ENCODE data around the gene MAMDC4. TPM values are rescaled to one million over a fixed set of nuclear protein-coding genes. Genes with fewer than 3 reads are reported as not detected.
"Not testable (repeated sequence)": the region's sequence is repeated elsewhere in the genome, so short reads cannot be mapped to it uniquely, and the experiment has no call there.

Gene MAMDC4
- total RNA-seq, 1 donor from 2014 or later = 7.7 TPM

DNA sequence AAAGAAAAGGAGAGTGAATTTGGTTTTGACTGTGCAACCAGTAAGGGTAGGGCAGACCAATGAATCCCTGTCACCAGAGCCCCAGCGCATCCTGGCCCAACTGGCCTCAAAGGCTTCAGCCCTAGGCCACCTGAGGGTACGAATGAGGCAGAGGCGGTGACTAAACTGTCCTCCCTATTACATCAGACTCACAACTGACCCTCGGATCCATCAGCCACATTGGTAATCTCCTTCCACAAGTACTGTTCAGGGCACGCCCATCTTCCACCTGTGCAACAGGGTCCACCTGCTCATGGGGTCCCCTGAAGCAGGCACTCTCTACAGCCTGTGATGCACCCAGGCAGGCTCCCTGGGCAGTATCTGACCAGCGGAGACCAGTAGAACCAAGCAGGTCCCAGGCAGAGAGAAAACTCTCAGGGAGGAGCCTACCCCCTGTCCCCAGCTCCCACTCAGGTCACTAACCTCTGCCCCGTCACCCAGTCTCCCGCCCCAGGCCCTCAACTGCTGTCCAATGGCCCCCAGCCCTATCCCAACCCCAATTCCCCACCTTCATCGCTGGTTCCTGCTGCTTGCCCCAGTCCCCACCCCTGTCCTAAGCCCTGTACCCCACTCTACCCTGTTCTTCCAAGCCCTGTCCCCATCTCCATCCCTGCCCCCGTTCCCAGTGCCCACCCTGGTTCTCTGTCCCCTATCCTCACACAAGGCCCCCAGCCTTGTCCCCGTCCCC lies 13.1 kb downstream of the MAMDC4 start:
- no peaks in the 10 kb centered on the region for H3K9me3 Mint-ChIP-seq (ENCODE audit: low read depth)
- H3K27ac Mint-ChIP-seq (ENCODE audit: unreplicated experiment) = peak overlapping the region; percentile 74
- H3K4me3 Mint-ChIP-seq (ENCODE audit: unreplicated experiment) = peak overlapping the region; percentile 79
- H3K4me1 Mint-ChIP-seq (ENCODE audit: low read depth) = peaks cover 14% of the 10 kb centered on the region
- TF ChIP-seq, protein P1, sequence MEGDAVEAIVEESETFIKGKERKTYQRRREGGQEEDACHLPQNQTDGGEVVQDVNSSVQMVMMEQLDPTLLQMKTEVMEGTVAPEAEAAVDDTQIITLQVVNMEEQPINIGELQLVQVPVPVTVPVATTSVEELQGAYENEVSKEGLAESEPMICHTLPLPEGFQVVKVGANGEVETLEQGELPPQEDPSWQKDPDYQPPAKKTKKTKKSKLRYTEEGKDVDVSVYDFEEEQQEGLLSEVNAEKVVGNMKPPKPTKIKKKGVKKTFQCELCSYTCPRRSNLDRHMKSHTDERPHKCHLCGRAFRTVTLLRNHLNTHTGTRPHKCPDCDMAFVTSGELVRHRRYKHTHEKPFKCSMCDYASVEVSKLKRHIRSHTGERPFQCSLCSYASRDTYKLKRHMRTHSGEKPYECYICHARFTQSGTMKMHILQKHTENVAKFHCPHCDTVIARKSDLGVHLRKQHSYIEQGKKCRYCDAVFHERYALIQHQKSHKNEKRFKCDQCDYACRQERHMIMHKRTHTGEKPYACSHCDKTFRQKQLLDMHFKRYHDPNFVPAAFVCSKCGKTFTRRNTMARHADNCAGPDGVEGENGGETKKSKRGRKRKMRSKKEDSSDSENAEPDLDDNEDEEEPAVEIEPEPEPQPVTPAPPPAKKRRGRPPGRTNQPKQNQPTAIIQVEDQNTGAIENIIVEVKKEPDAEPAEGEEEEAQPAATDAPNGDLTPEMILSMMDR (IDR thresholded peaks at IDR 0.05) = no peak
- no peaks in the 10 kb centered on the region for H3K27me3 Mint-ChIP-seq (ENCODE audit: low read depth)
- no peak for DNase-seq (ENCODE audit: low spot score)
- peaks cover 6% of the 10 kb centered on the region for H3K36me3 Mint-ChIP-seq (ENCODE audit: low read depth)

DNA sequence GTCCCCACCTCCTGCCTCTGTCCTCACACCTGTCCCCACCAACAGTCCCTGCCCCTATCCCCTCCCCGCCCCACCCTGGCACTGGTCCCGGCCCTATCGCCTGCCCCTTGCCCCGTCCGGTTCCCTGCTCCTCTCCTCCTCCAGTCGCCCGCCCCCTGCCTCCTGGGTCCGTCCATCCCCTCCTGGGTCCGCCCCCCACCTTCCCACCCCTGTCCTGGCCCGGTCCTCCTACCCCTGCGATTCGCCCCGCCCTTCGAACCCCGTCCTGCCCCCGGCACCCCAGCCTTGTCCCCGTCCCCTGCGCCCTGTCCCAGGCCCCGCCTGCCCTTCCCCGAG lies 13.6 kb downstream of the MAMDC4 start:
- H3K27ac Mint-ChIP-seq (ENCODE audit: unreplicated experiment) = peak overlapping the region; percentile 74
- peak overlapping the region; percentile 79 for H3K4me3 Mint-ChIP-seq (ENCODE audit: unreplicated experiment)
- H3K4me1 Mint-ChIP-seq (ENCODE audit: low read depth) = peaks cover 11% of the 10 kb centered on the region
- no peak for DNase-seq (ENCODE audit: low spot score)
- TF ChIP-seq, protein P1 (IDR thresholded peaks at IDR 0.05) = no peak
- H3K27me3 Mint-ChIP-seq (ENCODE audit: low read depth) = no peaks in the 10 kb centered on the region
- H3K9me3 Mint-ChIP-seq (ENCODE audit: low read depth) = no peaks in the 10 kb centered on the region
- H3K36me3 Mint-ChIP-seq (ENCODE audit: low read depth) = peaks cover 6% of the 10 kb centered on the region

DNA sequence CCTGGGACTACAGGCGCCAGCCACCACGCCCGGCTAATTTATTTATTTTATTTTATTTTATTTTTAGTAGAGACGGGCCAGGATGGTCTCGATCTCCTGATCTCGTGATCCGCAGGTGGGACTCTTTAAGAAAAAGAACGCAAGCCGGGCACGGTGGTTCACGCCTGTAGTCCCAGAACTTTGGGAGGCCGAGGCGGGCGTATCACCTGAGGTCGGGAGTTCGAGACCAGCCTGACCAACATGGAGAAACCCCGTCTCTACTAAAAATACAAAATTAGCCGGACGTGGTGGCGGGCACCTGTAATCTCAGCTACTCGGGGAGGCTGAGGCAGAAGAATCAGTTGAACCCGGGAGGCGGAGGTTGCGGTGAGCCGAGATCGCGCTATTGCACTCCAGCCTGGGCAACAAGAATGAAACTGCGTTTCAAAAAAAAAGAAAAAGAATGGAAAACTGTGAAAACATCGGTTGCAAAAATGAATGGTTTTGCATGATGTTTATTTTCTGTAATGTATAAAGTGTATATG lies 14.8 kb downstream of the MAMDC4 start:
- Mint-ChIP-seq H3K4me3 (ENCODE audit: unreplicated experiment) (peak overlapping the region; percentile 65), H3K27ac (ENCODE audit: unreplicated experiment) (peak overlapping the region; percentile 63), H3K4me1 (ENCODE audit: low read depth) (peaks cover 11% of the 10 kb centered on the region)
- not testable (repeated sequence) for H3K36me3 Mint-ChIP-seq (ENCODE audit: low read depth); DNase-seq (ENCODE audit: low spot score); H3K9me3 Mint-ChIP-seq (ENCODE audit: low read depth); H3K27me3 Mint-ChIP-seq (ENCODE audit: low read depth)

DNA sequence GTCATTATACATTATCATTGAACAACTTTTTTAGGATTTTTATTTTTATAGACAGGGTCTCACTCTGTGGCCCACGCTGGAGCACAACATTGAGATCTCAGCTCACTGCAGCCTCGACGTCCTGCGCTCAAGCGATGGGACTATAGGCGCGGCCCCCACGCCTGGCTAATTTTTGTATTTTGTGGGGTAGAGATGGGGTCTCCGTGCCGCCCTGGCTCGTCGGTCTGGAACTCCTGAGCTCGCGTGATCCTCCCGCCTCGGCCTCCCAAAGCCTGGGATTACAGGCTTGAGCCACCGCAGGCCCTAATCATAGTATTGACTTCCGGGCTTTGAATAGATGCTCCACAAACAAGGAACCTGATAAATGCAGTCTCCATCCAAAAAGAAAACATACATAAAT lies 15.3 kb downstream of the MAMDC4 start:
- no peak for DNase-seq (ENCODE audit: low spot score)
- no peaks in the 10 kb centered on the region for H3K9me3 Mint-ChIP-seq (ENCODE audit: low read depth)
- no peaks in the 10 kb centered on the region for H3K27me3 Mint-ChIP-seq (ENCODE audit: low read depth)
- TF ChIP-seq, protein P1 (IDR thresholded peaks at IDR 0.05) = no peak
- H3K4me1 Mint-ChIP-seq (ENCODE audit: low read depth) = peaks cover 11% of the 10 kb centered on the region
- no peak overlapping the region for H3K27ac Mint-ChIP-seq (ENCODE audit: unreplicated experiment)
- H3K4me3 Mint-ChIP-seq (ENCODE audit: unreplicated experiment) = peak overlapping the region; percentile 41
- peaks cover 5% of the 10 kb centered on the region for H3K36me3 Mint-ChIP-seq (ENCODE audit: low read depth)

DNA sequence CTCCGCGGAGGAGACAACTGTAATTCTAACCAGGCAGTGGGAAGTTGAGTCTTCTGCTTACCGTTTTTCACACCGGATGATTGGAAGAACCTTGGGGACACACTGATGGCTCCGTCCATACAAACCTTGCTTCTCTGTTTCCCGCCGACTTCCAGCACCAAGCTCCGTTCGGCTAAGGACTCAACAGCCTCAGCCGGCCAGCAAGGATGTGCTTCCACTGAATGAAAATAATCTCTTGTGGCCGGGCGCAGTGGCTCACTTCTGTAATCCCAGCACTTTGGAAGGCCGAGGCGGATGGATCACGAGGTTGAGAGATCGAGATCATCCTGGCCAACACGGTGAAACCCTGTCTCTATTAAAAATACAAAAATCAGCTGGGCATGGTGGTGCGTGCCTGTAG lies 15.8 kb downstream of the MAMDC4 start:
- Mint-ChIP-seq H3K27me3 (ENCODE audit: low read depth) (no peaks in the 10 kb centered on the region), H3K4me3 (ENCODE audit: unreplicated experiment) (peak overlapping the region; percentile 41), H3K27ac (ENCODE audit: unreplicated experiment) (no peak overlapping the region), H3K36me3 (ENCODE audit: low read depth) (peaks cover 5% of the 10 kb centered on the region), H3K9me3 (ENCODE audit: low read depth) (peaks cover 2% of the 10 kb centered on the region), H3K4me1 (ENCODE audit: low read depth) (peaks cover 11% of the 10 kb centered on the region)
- no peak for DNase-seq (ENCODE audit: low spot score)
- TF ChIP-seq, protein P1 (IDR thresholded peaks at IDR 0.05) = no peak

DNA sequence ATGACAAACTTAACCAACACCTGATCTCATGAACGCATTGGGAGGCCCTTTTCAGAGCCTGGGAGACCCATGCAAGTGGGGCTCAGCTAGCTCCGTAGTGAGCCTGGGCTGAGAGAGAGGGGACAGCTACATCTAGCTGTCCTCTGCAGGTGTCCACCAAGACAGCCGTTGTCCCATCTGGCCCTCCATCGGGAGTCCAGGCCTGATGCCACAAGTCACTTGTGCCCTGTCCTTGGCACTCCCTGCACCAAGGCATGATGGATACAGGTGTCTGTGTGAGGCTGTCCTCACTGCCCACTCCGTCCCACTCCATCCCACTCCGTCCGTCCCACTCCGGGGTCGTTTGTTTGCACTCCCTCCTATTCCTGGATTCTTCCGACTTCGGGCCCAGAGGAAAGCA lies 16.5 kb downstream of the MAMDC4 start:
- no peak overlapping the region for H3K4me3 Mint-ChIP-seq (ENCODE audit: unreplicated experiment)
- no peaks in the 10 kb centered on the region for H3K27me3 Mint-ChIP-seq (ENCODE audit: low read depth)
- TF ChIP-seq, protein P1 (IDR thresholded peaks at IDR 0.05) = no peak
- no peak overlapping the region for H3K27ac Mint-ChIP-seq (ENCODE audit: unreplicated experiment)
- peaks cover 10% of the 10 kb centered on the region for H3K4me1 Mint-ChIP-seq (ENCODE audit: low read depth)
- DNase-seq (ENCODE audit: low spot score) = no peak
- peaks cover 3% of the 10 kb centered on the region for H3K36me3 Mint-ChIP-seq (ENCODE audit: low read depth)
- peaks cover 2% of the 10 kb centered on the region for H3K9me3 Mint-ChIP-seq (ENCODE audit: low read depth)

DNA sequence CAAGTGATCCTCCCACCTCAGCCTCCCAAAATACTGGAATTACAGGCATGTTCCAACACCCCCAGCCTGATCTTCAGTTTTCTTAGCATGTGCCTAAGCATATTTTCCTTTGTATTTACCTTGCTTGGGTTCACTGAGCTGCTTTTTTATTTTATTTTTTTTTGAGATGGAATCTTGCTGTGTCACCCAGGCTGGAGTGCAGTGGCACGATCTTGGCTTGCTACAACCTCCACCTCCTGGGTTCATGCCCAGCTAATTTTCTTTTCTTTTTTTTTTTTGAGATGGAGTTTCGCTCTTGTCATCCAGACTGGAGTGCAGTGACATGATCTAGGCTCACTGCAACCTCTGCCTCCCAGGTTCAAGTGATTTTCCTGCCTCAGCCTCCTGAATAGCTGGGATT lies 17.5 kb downstream of the MAMDC4 start:
- not testable (repeated sequence) for H3K4me3 Mint-ChIP-seq (ENCODE audit: unreplicated experiment); H3K27me3 Mint-ChIP-seq (ENCODE audit: low read depth); H3K36me3 Mint-ChIP-seq (ENCODE audit: low read depth); H3K4me1 Mint-ChIP-seq (ENCODE audit: low read depth); H3K9me3 Mint-ChIP-seq (ENCODE audit: low read depth); H3K27ac Mint-ChIP-seq (ENCODE audit: unreplicated experiment); DNase-seq (ENCODE audit: low spot score)

Data from chondrocyte (in vitro differentiated cells).